ENCODE results near the gene GNGT2. TPM values are rescaled to one million over a fixed set of nuclear protein-coding genes. Genes with fewer than 3 reads are reported as not detected.

GNGT2 gene
- total and polyA plus RNA-seq, 9 donors: 0.48 to 4.6 (median 1.6) TPM

GRCh38 chr17:49198211-49198610, 12.2 kb downstream of the GNGT2 start:
- no peaks in the 10 kb centered on the region for H3K9me3 ChIP-seq
- no peak overlapping the region for H3K27ac ChIP-seq
- intact Hi-C loops (cut with DNase I): no loop called here
- 57 to 83% (median 70%) methylated on average over 2 of the region's 2 CpGs for WGBS, 3 donors
- TF ChIP-seq CTCF (IDR thresholded peaks at IDR 0.05) (no peak), EP300 (IDR thresholded peaks at IDR 0.05) (no peak), POLR2A (IDR thresholded peaks at IDR 0.05) (no peak)
- H3K36me3 ChIP-seq: no peaks in the 10 kb centered on the region
- no peaks in the 10 kb centered on the region for H3K4me1 ChIP-seq (ENCODE audit: insufficient read depth)
- no peak for DNase-seq
- no peak overlapping the region for H3K4me3 ChIP-seq
- H3K27me3 ChIP-seq: no peaks in the 10 kb centered on the region

GRCh38 chr17:49197346-49197998, 12.9 kb downstream of the GNGT2 start:
- DNase-seq: no peak
- Histone ChIP-seq H3K4me3 (no peak overlapping the region), H3K27ac (no peak overlapping the region), H3K9me3 (no peaks in the 10 kb centered on the region), H3K36me3 (no peaks in the 10 kb centered on the region), H3K27me3 (no peaks in the 10 kb centered on the region), H3K4me1 (ENCODE audit: insufficient read depth) (no peaks in the 10 kb centered on the region)
- intact Hi-C loops (cut with DNase I): no loop called here
- TF ChIP-seq CTCF (IDR thresholded peaks at IDR 0.05) (no peak), POLR2A (IDR thresholded peaks at IDR 0.05) (no peak), EP300 (IDR thresholded peaks at IDR 0.05) (no peak)
- 42 to 49% (median 44%) methylated on average over 5 of the region's 5 CpGs for WGBS, 3 donors

- Histone ChIP-seq H3K4me3 (no peak overlapping the region), H3K27ac (no peak overlapping the region), H3K36me3 (no peaks in the 10 kb centered on the region), H3K9me3 (no peaks in the 10 kb centered on the region), H3K4me1 (ENCODE audit: insufficient read depth) (no peaks in the 10 kb centered on the region), H3K27me3 (no peaks in the 10 kb centered on the region)
- no peak for DNase-seq
- no peak for TF ChIP-seq EP300 (IDR thresholded peaks at IDR 0.05)
- no peak for TF ChIP-seq POLR2A (IDR thresholded peaks at IDR 0.05)
- no peak for TF ChIP-seq CTCF (IDR thresholded peaks at IDR 0.05)
- WGBS, 3 donors: 66 to 77% (median 69%) methylated on average over 3 of the region's 3 CpGs
- intact Hi-C loops (cut with DNase I): no loop called here
Measured at GRCh38 chr17:49196520-49196919, 13.9 kb downstream of the GNGT2 start.

- TF ChIP-seq CTCF (IDR thresholded peaks at IDR 0.05) (no peak), EP300 (IDR thresholded peaks at IDR 0.05) (no peak), POLR2A (IDR thresholded peaks at IDR 0.05) (no peak)
- Histone ChIP-seq H3K27me3 (no peaks in the 10 kb centered on the region), H3K27ac (no peak overlapping the region), H3K36me3 (no peaks in the 10 kb centered on the region), H3K4me3 (no peak overlapping the region), H3K4me1 (ENCODE audit: insufficient read depth) (no peaks in the 10 kb centered on the region), H3K9me3 (no peaks in the 10 kb centered on the region)
- intact Hi-C loops (cut with DNase I): no loop called here
- no peak for DNase-seq
- 67 to 80% (median 78%) methylated on average over 4 of the region's 4 CpGs for WGBS, 3 donors
Measured at GRCh38 chr17:49195751-49196150, 14.6 kb downstream of the GNGT2 start.
